Smooth muscle cell (in vitro differentiated cells): Measurements from ENCODE around the gene SLC2A2. TPM values are rescaled to one million over a fixed set of nuclear protein-coding genes. Genes with fewer than 3 reads are reported as not detected.

Experiments
- DNase-seq: peaks from one replicate; lab custom pipeline; 2025; ENCODE audit not compliant: unreplicated experiment; lab: John Stamatoyannopoulos, UW
- H2AFZ ChIP-seq: fragments of 200-600 bp; sonication (generic); 2 replicates; pipeline ENCODE4 v1.6.0; 2016; ENCODE audit warnings: antibody characterized with exemption, low read depth, mild to moderate bottlenecking
- H3F3A ChIP-seq: fragments of 200-600 bp; sonication (generic); 2 replicates; pipeline ENCODE4 v1.6.0; 2017; ENCODE audit warnings: antibody characterized with exemption, low read depth
- H3K27ac ChIP-seq: fragments of 200-600 bp; sonication (generic); 2 replicates; pipeline ENCODE4 v1.5.1; 2016; ENCODE audit warnings: low read depth, mild to moderate bottlenecking
- H3K27me3 ChIP-seq: fragments of 200-600 bp; sonication (generic); 2 replicates; pipeline ENCODE4 v1.6.1; 2016; ENCODE audit warnings: low read depth, mild to moderate bottlenecking
- H3K36me3 ChIP-seq: fragments of 200-600 bp; sonication (generic); 2 replicates; pipeline ENCODE4 v1.5.1; 2016; ENCODE audit warnings: low read depth
- H3K4me1 ChIP-seq: fragments of 200-600 bp; sonication (generic); 2 replicates; pipeline ENCODE4 v1.5.1; 2016; ENCODE audit warnings: low read depth
- H3K4me2 ChIP-seq: fragments of 200-600 bp; sonication (generic); 2 replicates; pipeline ENCODE4 v1.6.0; 2016; ENCODE audit warnings: mild to moderate bottlenecking
- H3K4me3 ChIP-seq: fragments of 200-600 bp; sonication (generic); 2 replicates; pipeline ENCODE4 v1.5.1; 2016; ENCODE audit warnings: mild to moderate bottlenecking
- H3K79me2 ChIP-seq: fragments of 200-600 bp; sonication (generic); 2 replicates; pipeline ENCODE4 v1.6.0; 2016; ENCODE audit warnings: low read depth, mild to moderate bottlenecking
- H3K9ac ChIP-seq: fragments of 200-600 bp; sonication (generic); 2 replicates; pipeline ENCODE4 v1.6.0; 2016; ENCODE audit warnings: low read depth
- H3K9me3 ChIP-seq: fragments of 200-600 bp; sonication (generic); replicated peaks from 2 replicates; pipeline ENCODE4 v1.5.1; 2016; ENCODE audit warnings: low read depth
- H4K20me1 ChIP-seq: fragments of 200-600 bp; sonication (generic); 2 replicates; pipeline ENCODE4 v1.6.0; 2016; ENCODE audit warnings: low read depth
- WGBS: methylation state at CpG from one replicate; pipeline ENCODE4 v1.1.7; 2016; ENCODE audit warnings: low lambda C conversion rate; 5-methylcytosine and 5-hydroxymethylcytosine counted together
- polyA plus RNA-seq: library from polyadenylated mRNA; unstranded; fragments of >200 nt; fragmentation: Nextera tagmentation; extraction: Ambion mirVana; gene quantifications from 2 replicates; pipeline ENCODE4 v1.2.1, GENCODE V29; 2016
- total RNA-seq: library from RNA; depleted of rRNA; stranded (reverse); fragments of >200 nt; gene quantifications from 2 replicates; pipeline ENCODE4 v1.2.3, GENCODE V29; 2014
- TF ChIP-seq, protein P1 (sequence below): fragments of 200-600 bp; sonication (generic); IDR thresholded peaks from 2 replicates; pipeline ENCODE4 v1.5.1; 2017; ENCODE audit warnings: borderline replicate concordance, mild to moderate bottlenecking, antibody characterized with exemption; ENCODE audit not compliant: insufficient read depth, poor library complexity, severe bottlenecking

Gene SLC2A2
- total and polyA plus RNA-seq, 2 experiments from 2014 or later: not detected

DNA sequence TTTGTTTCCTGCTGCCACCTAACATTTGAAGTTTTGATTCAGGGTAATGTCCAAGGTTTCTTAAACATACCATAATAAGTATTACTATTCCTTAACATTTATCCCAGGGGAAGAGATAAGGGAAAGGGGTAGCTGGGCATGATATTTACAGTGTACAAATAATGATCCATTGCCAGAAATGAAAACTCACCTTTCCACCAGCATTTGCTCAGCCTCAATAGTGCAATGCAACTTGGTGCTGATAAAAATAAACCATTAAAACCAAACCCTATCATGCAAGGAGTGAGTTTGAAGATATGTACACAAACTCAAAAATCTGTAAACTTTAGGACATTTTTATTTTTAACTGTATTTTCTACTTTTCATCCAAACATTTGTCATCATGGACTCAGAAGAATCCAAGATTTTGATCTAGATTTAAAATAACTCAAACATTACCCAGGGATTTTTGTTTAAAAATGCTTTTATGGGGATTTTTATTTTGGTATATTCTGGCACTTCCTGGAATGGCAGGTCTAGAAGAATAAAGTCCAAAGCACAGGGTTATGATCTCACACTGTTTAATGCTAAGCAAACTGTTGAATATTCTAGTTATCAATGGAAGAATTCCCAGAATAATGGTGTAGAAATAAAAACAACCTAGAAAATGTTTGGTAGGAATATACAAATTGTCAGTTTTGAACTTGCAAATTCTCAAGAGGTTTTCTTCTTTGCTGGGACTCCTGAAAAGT lies 32.5 kb upstream of the SLC2A2 start:
- Histone ChIP-seq H3K4me2 (no peak overlapping the region), H4K20me1 (no peaks in the 10 kb centered on the region), H3K79me2 (no peaks in the 10 kb centered on the region), H3F3A (no peaks in the 10 kb centered on the region), H3K27me3 (no peaks in the 10 kb centered on the region), H3K36me3 (no peaks in the 10 kb centered on the region), H3K4me3 (no peak overlapping the region), H3K4me1 (peaks cover 6% of the 10 kb centered on the region), H3K9me3 (no peaks in the 10 kb centered on the region), H3K27ac (no peak overlapping the region), H2AFZ (no peak overlapping the region), H3K9ac (no peak overlapping the region)
- DNase-seq: no peak
- TF ChIP-seq, protein P1, sequence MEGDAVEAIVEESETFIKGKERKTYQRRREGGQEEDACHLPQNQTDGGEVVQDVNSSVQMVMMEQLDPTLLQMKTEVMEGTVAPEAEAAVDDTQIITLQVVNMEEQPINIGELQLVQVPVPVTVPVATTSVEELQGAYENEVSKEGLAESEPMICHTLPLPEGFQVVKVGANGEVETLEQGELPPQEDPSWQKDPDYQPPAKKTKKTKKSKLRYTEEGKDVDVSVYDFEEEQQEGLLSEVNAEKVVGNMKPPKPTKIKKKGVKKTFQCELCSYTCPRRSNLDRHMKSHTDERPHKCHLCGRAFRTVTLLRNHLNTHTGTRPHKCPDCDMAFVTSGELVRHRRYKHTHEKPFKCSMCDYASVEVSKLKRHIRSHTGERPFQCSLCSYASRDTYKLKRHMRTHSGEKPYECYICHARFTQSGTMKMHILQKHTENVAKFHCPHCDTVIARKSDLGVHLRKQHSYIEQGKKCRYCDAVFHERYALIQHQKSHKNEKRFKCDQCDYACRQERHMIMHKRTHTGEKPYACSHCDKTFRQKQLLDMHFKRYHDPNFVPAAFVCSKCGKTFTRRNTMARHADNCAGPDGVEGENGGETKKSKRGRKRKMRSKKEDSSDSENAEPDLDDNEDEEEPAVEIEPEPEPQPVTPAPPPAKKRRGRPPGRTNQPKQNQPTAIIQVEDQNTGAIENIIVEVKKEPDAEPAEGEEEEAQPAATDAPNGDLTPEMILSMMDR: no peak

DNA sequence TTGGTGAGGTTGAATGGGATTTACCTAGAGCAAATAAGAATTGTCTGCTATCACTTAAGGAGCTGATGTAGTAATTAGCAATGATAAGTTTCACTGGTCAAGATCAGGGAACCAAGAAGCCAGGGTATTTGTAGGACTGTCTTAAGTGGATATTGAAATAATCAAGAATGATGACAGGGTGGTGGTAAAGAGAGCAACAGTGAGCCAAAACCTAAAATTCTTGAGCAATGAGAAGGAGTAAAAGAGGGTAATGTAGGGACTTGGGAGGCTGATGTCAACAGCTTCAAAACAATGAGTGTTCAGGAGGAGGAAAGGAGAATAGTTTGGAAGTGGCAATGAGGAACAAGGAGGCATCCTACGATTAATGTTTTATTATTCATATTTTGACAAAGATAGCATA lies 31.5 kb upstream of the SLC2A2 start:
- Histone ChIP-seq H3K4me1 (peaks cover 6% of the 10 kb centered on the region), H3K27me3 (no peaks in the 10 kb centered on the region), H3F3A (no peaks in the 10 kb centered on the region), H3K4me2 (no peak overlapping the region), H3K9me3 (no peaks in the 10 kb centered on the region), H3K27ac (no peak overlapping the region), H4K20me1 (no peaks in the 10 kb centered on the region), H3K9ac (no peak overlapping the region), H3K4me3 (no peak overlapping the region), H2AFZ (no peak overlapping the region), H3K79me2 (no peaks in the 10 kb centered on the region), H3K36me3 (no peaks in the 10 kb centered on the region)
- TF ChIP-seq, protein P1: no peak
- DNase-seq: no peak
- 96% methylated on average over 1 of the region's 1 CpG for WGBS

DNA sequence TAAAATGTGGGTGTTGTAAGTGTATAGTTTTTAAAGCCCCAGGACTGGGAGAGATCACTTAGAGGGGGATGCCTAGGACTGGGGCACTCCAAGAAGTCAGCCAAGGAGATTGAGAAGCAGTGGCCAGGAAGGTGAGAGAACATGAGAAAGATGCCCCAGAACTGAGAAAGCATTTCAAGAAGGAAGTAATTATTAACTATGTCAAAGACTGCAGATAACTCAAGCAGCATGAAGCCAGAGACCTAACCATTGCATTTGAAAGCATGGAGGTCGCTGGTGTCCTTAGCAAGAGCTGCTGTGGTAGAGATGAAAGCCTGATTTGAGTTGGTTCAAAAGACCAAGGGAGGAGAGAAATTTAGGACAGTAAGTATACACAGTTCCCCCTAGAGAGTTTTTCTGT lies 30.6 kb upstream of the SLC2A2 start:
- no peaks in the 10 kb centered on the region for H3K9me3 ChIP-seq
- H3K36me3 ChIP-seq: no peaks in the 10 kb centered on the region
- H3K4me1 ChIP-seq: peaks cover 6% of the 10 kb centered on the region
- TF ChIP-seq, protein P1: no peak
- H3K27ac ChIP-seq: no peak overlapping the region
- DNase-seq: no peak
- H3F3A ChIP-seq: no peaks in the 10 kb centered on the region
- H3K27me3 ChIP-seq: no peaks in the 10 kb centered on the region
- no peak overlapping the region for H2AFZ ChIP-seq
- no peak overlapping the region for H3K4me2 ChIP-seq
- H3K4me3 ChIP-seq: no peak overlapping the region
- no peaks in the 10 kb centered on the region for H3K79me2 ChIP-seq
- 95% methylated on average over 1 of the region's 1 CpG for WGBS
- H3K9ac ChIP-seq: no peak overlapping the region
- H4K20me1 ChIP-seq: no peaks in the 10 kb centered on the region

DNA sequence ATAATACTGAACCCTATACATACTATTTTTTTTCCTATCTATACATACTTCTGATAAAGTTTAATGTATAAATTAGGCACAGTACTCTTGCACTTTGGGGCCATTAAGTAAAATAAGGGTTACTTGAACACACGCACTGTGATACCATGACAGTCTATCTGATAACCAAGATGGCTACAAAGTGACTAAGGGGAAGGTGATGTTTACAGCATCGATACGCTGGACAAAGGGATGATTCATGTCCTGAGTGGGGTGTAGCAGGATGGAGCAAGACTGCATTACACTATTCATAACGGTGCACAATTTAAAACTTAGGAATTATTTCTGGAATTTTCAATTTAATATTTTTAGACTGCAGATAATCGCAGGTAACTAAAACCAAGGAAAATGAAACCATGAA lies 30.0 kb upstream of the SLC2A2 start:
- Histone ChIP-seq H3K4me1 (peaks cover 6% of the 10 kb centered on the region), H3K27ac (no peak overlapping the region), H2AFZ (no peak overlapping the region), H3K79me2 (no peaks in the 10 kb centered on the region), H3K9ac (no peak overlapping the region), H3K27me3 (no peaks in the 10 kb centered on the region), H3K36me3 (no peaks in the 10 kb centered on the region), H3K4me2 (no peak overlapping the region), H3K9me3 (no peaks in the 10 kb centered on the region), H4K20me1 (no peaks in the 10 kb centered on the region), H3F3A (no peaks in the 10 kb centered on the region), H3K4me3 (no peak overlapping the region)
- TF ChIP-seq, protein P1: no peak
- 74% methylated on average over 5 of the region's 5 CpGs for WGBS
- no peak for DNase-seq
